IMR-90 (cell line): Measurements from ENCODE around the gene ATG10.

Experiments used
- BHLHE40 ChIP-seq: fragments of 150-350 bp; IDR thresholded peaks from 2 replicates; pipeline ENCODE4 v1.6.1; 2016; ENCODE audit warnings: mild to moderate bottlenecking, low read depth, low read length
- CEBPB ChIP-seq: IDR thresholded peaks from 2 replicates; pipeline ENCODE4 v1.6.1; 2012; ENCODE audit warnings: low read depth, low read length, improper control_type of control experiment
- CHD1 ChIP-seq: IDR thresholded peaks from 2 replicates; pipeline ENCODE4 v1.6.1; 2012; ENCODE audit warnings: low read depth, low read length, improper control_type of control experiment
- CTCF ChIP-seq: conservative IDR thresholded peaks from 2 replicates; pipeline ENCODE4 v1.5.1; 2012; ENCODE audit warnings: mild to moderate bottlenecking, low read depth, low read length, improper control_type of control experiment
- MAFK ChIP-seq: IDR thresholded peaks from 2 replicates; pipeline ENCODE4 v1.6.1; 2012; ENCODE audit warnings: low read depth, low read length, improper control_type of control experiment
- MAZ ChIP-seq: IDR thresholded peaks from 2 replicates; pipeline ENCODE4 v1.6.1; 2012; ENCODE audit warnings: low read depth, mild to moderate bottlenecking, low read length, improper control_type of control experiment, moderate library complexity, borderline replicate concordance
- MXI1 ChIP-seq: IDR thresholded peaks from 2 replicates; pipeline ENCODE4 v1.6.1; 2012; ENCODE audit warnings: low read depth, mild to moderate bottlenecking, low read length, moderate library complexity, borderline replicate concordance
- NFE2L2 ChIP-seq: fragments of 150-350 bp; IDR thresholded peaks from 2 replicates; pipeline ENCODE4 v1.6.1; 2016; ENCODE audit warnings: low read depth, mild to moderate bottlenecking, low read length
- POLR2A ChIP-seq: IDR thresholded peaks from 2 replicates; pipeline ENCODE4 v1.6.1; 2012; ENCODE audit warnings: mild to moderate bottlenecking, low read depth, low read length
- RAD21 ChIP-seq: IDR thresholded peaks from 2 replicates; pipeline ENCODE4 v1.6.1; 2012; ENCODE audit warnings: low read length, improper control_type of control experiment
- RCOR1 ChIP-seq: IDR thresholded peaks from 2 replicates; pipeline ENCODE4 v1.6.1; 2012; ENCODE audit warnings: mild to moderate bottlenecking, low read length, improper control_type of control experiment; ENCODE audit not compliant: insufficient replicate concordance
- RFX5 ChIP-seq: IDR thresholded peaks from 2 replicates; pipeline ENCODE4 v1.8.0; 2012; ENCODE audit warnings: low read depth, mild to moderate bottlenecking, low read length, moderate library complexity
- SMC3 ChIP-seq: fragments of 150-350 bp; IDR thresholded peaks from 2 replicates; pipeline ENCODE4 v1.6.1; 2016; ENCODE audit warnings: low read depth, mild to moderate bottlenecking, antibody characterized with exemption, low read length, moderate library complexity
- USF2 ChIP-seq: fragments of 150-350 bp; IDR thresholded peaks from 2 replicates; pipeline ENCODE4 v1.6.1; 2017; ENCODE audit warnings: mild to moderate bottlenecking, antibody characterized with exemption, low read length, low read depth

GRCh38 chr5:82290908-82291307 is 319.1 kb downstream of the ATG10 start:
- TF ChIP-seq CTCF, result no peak
- no peak for TF ChIP-seq SMC3
- TF ChIP-seq POLR2A, result no peak
- no peak for TF ChIP-seq RCOR1
- no peak for TF ChIP-seq MAFK
- TF ChIP-seq RAD21, result no peak
- TF ChIP-seq USF2, result no peak
- no peak for TF ChIP-seq RFX5
- no peak for TF ChIP-seq NFE2L2
- TF ChIP-seq BHLHE40, result no peak
- TF ChIP-seq CHD1, result no peak
- no peak for TF ChIP-seq CEBPB
- no peak for TF ChIP-seq MXI1
- TF ChIP-seq MAZ, result no peak
